ENCODE results near the gene SLC6A1. TPM values are rescaled to one million over a fixed set of nuclear protein-coding genes. Genes with fewer than 3 reads are reported as not detected.

Gene SLC6A1
- total and polyA plus RNA-seq, 11 donors: 0.40 to 3.1 (median 1.2) TPM

- peaks cover 0 to 18% (median 0%) of the 10 kb centered on the region in 12 donors for H3K4me1 ChIP-seq
- no peak overlapping the region for H3K4me3 ChIP-seq
- no peak for TF ChIP-seq POLR2A (IDR thresholded peaks at IDR 0.05)
- no peak for TF ChIP-seq CTCF (IDR thresholded peaks at IDR 0.05)
- 60 to 71% (median 63%) methylated on average over 11 of the region's 11 CpGs for WGBS, 4 donors
- no peaks in the 10 kb centered on the region for H3K9me3 ChIP-seq
- DNase-seq (no peak), ATAC-seq (no peak)
- H3K27me3 ChIP-seq: peaks cover 0 to 32% (median 0%) of the 10 kb centered on the region in 9 donors
- intact Hi-C loops (cut with DNase I): no loop called here
- H3K36me3 ChIP-seq: no peaks in the 10 kb centered on the region
- H3K27ac ChIP-seq: no peak overlapping the region
Observed at GRCh38 chr3:11001020-11001657, 8.6 kb downstream of the SLC6A1 start.

GRCh38 chr3:11001658-11002021, 9.1 kb downstream of the SLC6A1 start:
- no peak for TF ChIP-seq CTCF (IDR thresholded peaks at IDR 0.05)
- TF ChIP-seq POLR2A (IDR thresholded peaks at IDR 0.05): no peak
- Histone ChIP-seq H3K27ac (no peak overlapping the region), H3K36me3 (no peaks in the 10 kb centered on the region), H3K4me1 (peaks cover 0 to 13% (median 0%) of the 10 kb centered on the region in 12 donors), H3K27me3 (peaks cover 0 to 27% (median 0%) of the 10 kb centered on the region in 9 donors), H3K9me3 (no peaks in the 10 kb centered on the region), H3K4me3 (no peak overlapping the region)
- no peak for DNase-seq
- ATAC-seq: no peak
- intact Hi-C loops (cut with DNase I): no loop called here
- 75 to 90% (median 87%) methylated on average over 3 of the region's 3 CpGs for WGBS, 4 donors

- Histone ChIP-seq H3K9me3 (no peaks in the 10 kb centered on the region), H3K4me1 (peaks cover 0 to 12% (median 0%) of the 10 kb centered on the region in 12 donors), H3K27ac (no peak overlapping the region), H3K27me3 (peaks cover 0 to 19% (median 0%) of the 10 kb centered on the region in 9 donors), H3K4me3 (no peak overlapping the region), H3K36me3 (no peaks in the 10 kb centered on the region)
- TF ChIP-seq POLR2A (IDR thresholded peaks at IDR 0.05): no peak
- TF ChIP-seq CTCF (IDR thresholded peaks at IDR 0.05): no peak
- DNase-seq (no peak), ATAC-seq (no peak)
- intact Hi-C loops (cut with DNase I): no loop called here
- 50 to 61% (median 58%) methylated on average over 5 of the region's 5 CpGs for WGBS, 4 donors
Observed at GRCh38 chr3:11002371-11002807, 9.8 kb downstream of the SLC6A1 start.

- 52 to 64% (median 59%) methylated on average over 8 of the region's 8 CpGs for WGBS, 4 donors
- DNase-seq (no peak), ATAC-seq (no peak)
- peaks cover 0 to 17% (median 0%) of the 10 kb centered on the region in 9 donors for H3K27me3 ChIP-seq
- intact Hi-C loops (cut with DNase I): no loop called here
- H3K27ac ChIP-seq: no peak overlapping the region
- H3K9me3 ChIP-seq: no peaks in the 10 kb centered on the region
- no peak for TF ChIP-seq POLR2A (IDR thresholded peaks at IDR 0.05)
- no peak for TF ChIP-seq CTCF (IDR thresholded peaks at IDR 0.05)
- peaks cover 0 to 15% (median 0%) of the 10 kb centered on the region in 12 donors for H3K4me1 ChIP-seq
- H3K4me3 ChIP-seq: no peak overlapping the region
- H3K36me3 ChIP-seq: no peaks in the 10 kb centered on the region
Observed at GRCh38 chr3:11004563-11004962, 12.0 kb downstream of the SLC6A1 start.

All from heart left ventricle (tissue), 16 donors.